Activated CD8-positive, alpha-beta T cell treated with anti-CD3 and anti-CD28 coated beads, Interleukin-2, amount 10 ng/mL, durations not matched to agents 7 days and 5 days (primary cell): ENCODE results near the gene MYH2. TPM values are rescaled to one million over a fixed set of nuclear protein-coding genes. Genes with fewer than 3 reads are reported as not detected.
"Not testable (repeated sequence)": the region's sequence is repeated elsewhere in the genome, so short reads cannot be mapped to it uniquely, and the experiment has no call there.

Experiments
- ATAC-seq: fragments of 150-1000 bp; cut with Tn5 transposase; one replicate; pipeline ENCODE4 v1.10.0; 2021; ENCODE audit warnings: moderate library complexity
- CTCF ChIA-PET: fragments of 350-600 bp; sonication (Branson Sonifier 250); formaldehyde crosslinking; loops from one replicate; lab custom pipeline; 2021; ENCODE audit warnings: antibody characterized with exemption; lab: Charles Lee
- POLR2A ChIA-PET: fragments of 350-600 bp; sonication (Branson Sonifier 250); formaldehyde crosslinking; loops from one replicate; lab custom pipeline; 2021; ENCODE audit warnings: antibody characterized with exemption; lab: Charles Lee
- DNase-seq: peaks from one replicate; pipeline ENCODE4 v3.0.0-alpha.2; 2020
- H3K27ac Mint-ChIP-seq: one replicate; pipeline ENCODE4 v1.8.0; 2021; ENCODE audit warnings: mild to moderate bottlenecking, mixed read lengths
- H3K27me3 Mint-ChIP-seq: one replicate; pipeline ENCODE4 v1.8.0; 2021; ENCODE audit warnings: low read depth, mixed read lengths
- H3K36me3 Mint-ChIP-seq: one replicate; pipeline ENCODE4 v1.8.0; 2021; ENCODE audit warnings: low read depth, mixed read lengths
- H3K4me1 Mint-ChIP-seq: one replicate; pipeline ENCODE4 v1.8.0; 2021; ENCODE audit warnings: low read depth, mixed read lengths
- H3K4me3 Mint-ChIP-seq: one replicate; pipeline ENCODE4 v1.8.0; 2021; ENCODE audit warnings: mild to moderate bottlenecking, mixed read lengths
- H3K9me3 Mint-ChIP-seq: one replicate; pipeline ENCODE4 v1.8.0; 2022; ENCODE audit warnings: mixed read lengths; ENCODE audit not compliant: insufficient read depth
- total RNA-seq, 2 experiments: library from RNA; stranded (reverse); gene quantifications; one replicate each; pipeline ENCODE4 v1.2.3, GENCODE V29; 2021

The MYH2 gene
- total RNA-seq, 2 experiments from 2014 or later, result not detected

DNA sequence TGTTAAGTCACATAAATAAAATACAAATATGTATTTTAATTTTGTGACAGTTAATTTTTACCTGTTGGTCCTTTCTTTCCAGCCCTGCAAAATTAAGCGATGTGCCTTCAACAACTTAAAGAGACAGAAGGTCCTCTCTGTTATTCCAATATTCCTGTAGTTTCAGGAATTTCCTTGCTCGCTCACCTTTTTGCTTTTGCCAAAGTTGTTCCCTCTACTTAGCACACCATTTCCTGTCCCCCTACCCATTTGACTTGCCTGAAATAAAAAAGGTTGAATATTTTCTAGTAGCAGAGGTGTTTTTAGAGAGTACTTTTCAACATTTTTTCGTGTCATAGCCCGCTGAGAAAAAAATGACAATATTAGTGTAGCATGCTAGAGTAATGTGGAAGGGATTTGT, 556 bp upstream of the MYH2 start:
- ATAC-seq (no peak), DNase-seq (no peak)
- no peak overlapping the region for H3K4me3 Mint-ChIP-seq
- CTCF ChIA-PET, result no interaction called here
- peaks cover 3% of the 10 kb centered on the region for H3K27me3 Mint-ChIP-seq
- POLR2A ChIA-PET, result no interaction called here
- H3K4me1 Mint-ChIP-seq, result no peaks in the 10 kb centered on the region
- no peak overlapping the region for H3K27ac Mint-ChIP-seq
- no peaks in the 10 kb centered on the region for H3K36me3 Mint-ChIP-seq
- H3K9me3 Mint-ChIP-seq, result no peaks in the 10 kb centered on the region

DNA sequence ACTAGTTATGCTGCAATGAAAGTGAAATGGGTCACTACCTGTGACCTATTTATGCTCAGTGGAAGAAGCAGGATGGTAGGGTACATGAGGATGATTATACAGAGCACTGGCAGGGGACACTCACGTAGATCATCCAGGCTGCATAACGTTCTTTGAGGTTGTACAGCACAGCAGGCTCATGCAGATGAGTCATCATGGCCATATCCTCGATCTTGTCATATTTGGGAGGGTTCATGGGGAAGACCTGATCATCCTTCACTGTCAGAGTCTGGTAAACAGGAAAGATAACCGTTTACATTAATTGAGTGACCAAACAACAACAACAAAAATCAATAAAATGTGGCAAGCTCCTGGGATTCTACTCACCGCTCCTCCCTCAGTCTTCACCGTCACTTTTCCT, 2.1 kb downstream of the MYH2 start:
- no peak overlapping the region for H3K27ac Mint-ChIP-seq
- ChIA-PET POLR2A (no interaction called here), CTCF (no interaction called here)
- H3K4me1 Mint-ChIP-seq, result no peaks in the 10 kb centered on the region
- H3K36me3 Mint-ChIP-seq, result no peaks in the 10 kb centered on the region
- H3K4me3 Mint-ChIP-seq, result no peak overlapping the region
- no peak for ATAC-seq
- peaks cover 3% of the 10 kb centered on the region for H3K27me3 Mint-ChIP-seq
- H3K9me3 Mint-ChIP-seq, result no peaks in the 10 kb centered on the region
- no peak for DNase-seq

DNA sequence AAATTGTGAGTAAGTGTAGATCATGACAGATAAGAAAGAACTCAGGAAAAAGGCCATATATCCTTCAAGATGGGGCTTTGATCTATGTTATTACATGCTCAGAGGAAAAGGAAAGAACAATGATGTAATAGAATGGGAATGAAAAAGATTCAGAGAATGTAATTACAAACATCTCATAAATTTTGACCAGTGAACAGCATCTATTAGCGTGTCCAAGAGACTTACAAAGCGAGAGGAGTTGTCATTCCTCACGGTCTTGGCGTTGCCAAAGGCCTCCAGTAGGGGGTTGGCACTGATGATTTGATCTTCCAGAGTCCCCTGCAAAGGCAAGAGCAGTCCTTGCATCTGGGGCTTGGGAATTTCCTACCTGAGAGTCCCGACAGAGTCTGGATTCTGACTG, 6.0 kb downstream of the MYH2 start:
- H3K9me3 Mint-ChIP-seq, POLR2A ChIA-PET, CTCF ChIA-PET, H3K27ac Mint-ChIP-seq, H3K36me3 Mint-ChIP-seq, H3K27me3 Mint-ChIP-seq, H3K4me1 Mint-ChIP-seq, H3K4me3 Mint-ChIP-seq, DNase-seq, ATAC-seq: not testable (repeated sequence)

DNA sequence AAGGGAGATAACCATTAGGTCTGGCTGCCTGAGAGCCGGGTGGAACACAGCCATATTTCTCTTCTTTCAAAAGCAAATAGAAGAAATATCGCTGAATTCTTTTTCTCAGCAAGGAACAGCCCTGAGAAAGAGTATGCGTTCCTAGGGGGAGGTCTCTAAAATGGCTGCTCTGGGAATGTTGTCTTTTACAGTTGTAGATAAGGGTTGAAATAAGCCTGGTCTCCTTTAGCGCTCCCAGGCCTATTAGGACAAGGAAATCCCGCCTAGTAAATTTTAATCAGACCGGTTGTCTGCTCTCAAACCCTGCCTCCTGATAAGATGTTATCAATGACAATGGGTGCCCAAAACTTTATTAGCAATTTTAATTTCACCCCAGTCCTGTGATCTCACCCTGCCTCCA, 8.3 kb downstream of the MYH2 start:
- not testable (repeated sequence) for H3K36me3 Mint-ChIP-seq

DNA sequence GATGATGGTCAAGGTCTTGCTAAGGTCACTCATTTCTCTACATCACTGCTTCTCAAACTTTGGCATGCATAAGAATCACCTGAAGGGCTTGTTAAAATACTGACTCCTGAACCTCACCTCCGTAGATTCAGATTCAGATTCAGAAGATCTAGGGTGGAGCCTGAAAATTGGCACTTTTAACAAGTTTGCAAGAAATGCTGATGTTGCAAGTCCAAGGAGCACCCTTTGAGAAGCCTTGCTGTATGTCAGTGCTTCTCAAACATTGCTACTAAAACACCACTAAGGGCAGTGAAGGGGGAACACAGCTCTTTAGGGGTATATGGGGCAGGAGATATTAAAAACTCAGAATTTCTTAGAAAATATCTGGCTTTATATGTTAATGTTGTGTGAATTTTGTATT, 17.4 kb downstream of the MYH2 start:
- ChIA-PET POLR2A (no interaction called here), CTCF (no interaction called here)
- Mint-ChIP-seq H3K27me3 (peaks cover 2% of the 10 kb centered on the region), H3K4me1 (no peaks in the 10 kb centered on the region), H3K36me3 (no peaks in the 10 kb centered on the region), H3K4me3 (no peak overlapping the region), H3K27ac (no peak overlapping the region), H3K9me3 (no peaks in the 10 kb centered on the region)
- ATAC-seq (no peak), DNase-seq (no peak)

More for the DNA sequence above, 8.3 kb downstream of the MYH2 start:
- H3K4me3 Mint-ChIP-seq, CTCF ChIA-PET, H3K27ac Mint-ChIP-seq, DNase-seq, ATAC-seq, H3K9me3 Mint-ChIP-seq, POLR2A ChIA-PET, H3K27me3 Mint-ChIP-seq, H3K4me1 Mint-ChIP-seq: not testable (repeated sequence)

DNA sequence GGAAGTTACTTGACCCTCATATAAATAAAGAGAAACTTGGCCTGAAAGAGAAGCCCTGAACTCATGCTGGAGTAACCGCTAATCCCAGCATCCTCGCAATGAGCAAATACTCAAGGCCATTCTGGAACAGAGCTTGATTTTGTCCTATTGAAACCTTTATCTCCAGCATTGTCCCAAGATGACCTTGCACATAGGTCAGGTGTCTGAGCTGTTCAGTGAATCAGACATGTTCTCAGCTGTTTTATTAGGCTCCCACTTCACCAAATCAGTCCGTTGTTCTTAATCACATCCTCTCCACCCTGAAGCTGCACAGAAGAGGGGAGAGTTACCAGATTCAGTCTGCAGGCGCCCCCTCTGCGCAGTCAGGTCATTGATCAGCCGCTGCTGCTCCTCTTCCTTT, 22.0 kb downstream of the MYH2 start:
- no peak for DNase-seq
- no peak overlapping the region for H3K27ac Mint-ChIP-seq
- no peaks in the 10 kb centered on the region for H3K4me1 Mint-ChIP-seq
- H3K9me3 Mint-ChIP-seq, result no peaks in the 10 kb centered on the region
- H3K27me3 Mint-ChIP-seq, result peaks cover 3% of the 10 kb centered on the region
- POLR2A ChIA-PET, result no interaction called here
- no peaks in the 10 kb centered on the region for H3K36me3 Mint-ChIP-seq
- H3K4me3 Mint-ChIP-seq, result no peak overlapping the region
- no peak for ATAC-seq
- CTCF ChIA-PET, result no interaction called here

DNA sequence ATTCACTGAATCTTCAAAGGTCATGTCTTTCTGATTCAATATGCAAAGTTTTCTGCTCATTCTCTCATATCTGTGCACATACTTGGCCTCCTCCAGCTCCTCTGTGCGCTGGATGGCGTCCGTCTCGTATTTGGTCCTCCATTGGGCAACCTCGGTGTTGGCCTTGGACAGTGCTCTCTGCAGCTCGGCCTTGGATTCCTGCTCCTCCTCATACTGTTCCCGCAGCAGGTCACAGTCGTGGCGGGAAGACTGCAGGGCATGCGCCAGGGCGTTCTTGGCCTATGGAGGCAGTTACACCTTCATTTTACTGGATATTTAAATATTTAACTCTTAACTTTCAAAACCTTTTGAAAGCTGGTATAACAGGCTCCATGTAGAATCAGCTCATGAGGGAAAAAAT, 22.9 kb downstream of the MYH2 start:
- Mint-ChIP-seq H3K27ac (no peak overlapping the region), H3K4me3 (no peak overlapping the region), H3K9me3 (no peaks in the 10 kb centered on the region), H3K27me3 (peaks cover 5% of the 10 kb centered on the region), H3K4me1 (no peaks in the 10 kb centered on the region), H3K36me3 (no peaks in the 10 kb centered on the region)
- DNase-seq (no peak), ATAC-seq (no peak)
- ChIA-PET CTCF (no interaction called here), POLR2A (no interaction called here)

DNA sequence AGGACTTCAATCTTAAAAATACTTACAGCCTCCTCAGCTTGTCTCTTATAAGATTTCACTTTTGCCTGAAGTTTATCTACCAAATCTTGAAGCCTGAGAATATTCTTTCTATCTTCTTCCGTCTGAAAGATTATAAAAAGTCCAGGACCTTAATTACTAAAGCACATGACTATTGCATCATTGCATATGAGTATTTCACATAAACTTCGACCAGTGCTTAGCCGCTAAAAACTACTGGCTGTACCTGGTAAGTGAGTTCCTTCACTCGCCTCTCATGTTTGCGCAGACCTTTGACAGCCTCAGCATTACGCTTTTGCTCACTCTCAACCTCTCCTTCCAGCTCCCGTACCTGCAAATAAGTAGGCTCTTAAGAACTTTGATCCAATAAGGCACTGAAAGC, 26.4 kb downstream of the MYH2 start:
- H3K27ac Mint-ChIP-seq, result no peak overlapping the region
- H3K4me1 Mint-ChIP-seq, result no peaks in the 10 kb centered on the region
- CTCF ChIA-PET, result no interaction called here

DNA sequence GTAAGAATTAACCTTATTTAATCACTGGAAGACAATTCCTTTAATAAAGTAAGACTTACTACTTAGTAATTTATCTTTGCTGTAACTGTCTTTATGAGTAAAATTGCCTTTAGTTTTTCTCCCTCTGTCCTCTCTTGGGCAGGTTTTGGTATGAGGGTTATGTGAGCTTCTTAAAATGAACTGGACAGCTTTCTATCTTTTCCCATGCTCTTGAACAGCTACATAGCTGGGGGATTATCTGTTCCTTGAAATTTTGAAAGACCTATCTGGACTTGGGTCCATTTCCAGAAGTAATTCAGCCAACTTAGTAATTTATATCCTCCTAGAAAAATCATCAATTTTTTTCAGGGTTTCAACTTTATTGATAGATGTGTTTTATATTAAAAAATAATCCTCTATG, 27.5 kb downstream of the MYH2 start:
- ChIA-PET CTCF (no interaction called here), POLR2A (no interaction called here)
- Mint-ChIP-seq H3K27me3 (peaks cover 3% of the 10 kb centered on the region), H3K9me3 (no peaks in the 10 kb centered on the region), H3K27ac (no peak overlapping the region), H3K4me1 (no peaks in the 10 kb centered on the region), H3K36me3 (no peaks in the 10 kb centered on the region), H3K4me3 (no peak overlapping the region)
- no peak for ATAC-seq
- no peak for DNase-seq

More for the DNA sequence above, 26.4 kb downstream of the MYH2 start:
- POLR2A ChIA-PET, result no interaction called here
- H3K27me3 Mint-ChIP-seq, result peaks cover 3% of the 10 kb centered on the region
- DNase-seq (no peak), ATAC-seq (no peak)
- no peaks in the 10 kb centered on the region for H3K9me3 Mint-ChIP-seq
- no peaks in the 10 kb centered on the region for H3K36me3 Mint-ChIP-seq
- H3K4me3 Mint-ChIP-seq, result no peak overlapping the region

DNA sequence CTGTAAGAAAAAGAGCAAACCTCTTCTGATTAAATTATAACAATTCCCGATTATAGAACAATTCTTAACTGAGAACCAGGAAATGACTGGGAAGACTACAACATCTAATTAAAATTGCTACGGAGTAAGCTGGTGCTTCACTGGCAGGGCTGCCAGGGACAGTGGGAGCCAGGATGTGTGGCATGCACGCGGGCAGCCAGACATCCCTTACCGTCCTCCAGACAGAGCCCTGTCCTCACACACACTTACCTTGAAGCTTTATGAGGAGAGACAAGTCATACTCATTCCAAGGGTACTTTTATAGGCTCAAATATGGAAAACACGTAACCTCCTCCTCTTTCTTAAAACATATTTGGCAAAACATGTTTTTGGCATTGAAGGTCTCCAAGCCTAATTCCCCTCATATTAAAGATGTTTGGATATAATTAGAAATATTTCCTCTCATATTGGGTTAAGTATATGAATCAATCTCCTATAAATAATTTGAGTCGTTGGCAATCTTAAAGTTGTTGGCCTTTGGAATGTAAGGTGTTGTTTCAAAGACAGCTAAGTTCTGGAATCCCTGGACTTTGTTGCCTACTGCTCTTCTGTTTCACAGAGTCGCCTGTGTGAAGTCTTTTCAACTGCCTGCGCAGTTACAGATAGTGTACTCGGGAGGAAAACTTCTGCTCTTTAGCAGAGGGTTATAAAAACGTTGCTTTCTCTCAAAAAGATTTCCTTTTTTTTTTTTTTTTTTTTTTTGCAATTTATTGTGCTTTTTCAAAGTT, 31.0 kb downstream of the MYH2 start, which contains the start of gene MYH1:
Gene MYH1 (minus strand): TSS at position 272 of the 767 bp plus-strand sequence. CDS start 1,900 bp downstream, outside the sequence.
- no peak for ATAC-seq
- ChIA-PET CTCF (no interaction called here), POLR2A (no interaction called here)
- Mint-ChIP-seq H3K27me3 (peaks cover 6% of the 10 kb centered on the region), H3K27ac (no peak within 1 kb of the TSS), H3K4me1 (no peaks in the 10 kb centered on the region), H3K36me3 (no peaks in the 10 kb centered on the region), H3K9me3 (no peaks in the 10 kb centered on the region), H3K4me3 (no peak within 1 kb of the TSS)
- DNase-seq, result no peak

DNA sequence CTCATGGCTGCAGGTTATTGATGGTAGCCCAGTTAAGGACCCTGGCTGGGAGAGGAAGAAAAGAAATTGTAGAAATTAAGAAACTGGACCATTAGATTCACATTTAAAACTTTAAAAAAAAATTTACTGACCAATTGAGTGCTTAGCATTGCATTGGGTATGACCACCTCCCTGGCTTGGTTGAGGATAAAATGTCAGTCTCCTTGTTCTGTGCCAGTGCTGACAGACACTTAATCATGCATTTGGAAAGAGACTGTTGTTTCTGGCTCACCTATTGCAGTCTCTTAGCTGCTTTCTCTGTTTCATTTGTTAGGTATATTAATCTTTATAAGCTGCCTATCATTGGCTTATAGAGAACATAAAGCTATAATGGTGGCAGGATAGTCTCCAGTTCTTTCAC, 32.8 kb downstream of the MYH2 start:
- ATAC-seq, result no peak

DNA sequence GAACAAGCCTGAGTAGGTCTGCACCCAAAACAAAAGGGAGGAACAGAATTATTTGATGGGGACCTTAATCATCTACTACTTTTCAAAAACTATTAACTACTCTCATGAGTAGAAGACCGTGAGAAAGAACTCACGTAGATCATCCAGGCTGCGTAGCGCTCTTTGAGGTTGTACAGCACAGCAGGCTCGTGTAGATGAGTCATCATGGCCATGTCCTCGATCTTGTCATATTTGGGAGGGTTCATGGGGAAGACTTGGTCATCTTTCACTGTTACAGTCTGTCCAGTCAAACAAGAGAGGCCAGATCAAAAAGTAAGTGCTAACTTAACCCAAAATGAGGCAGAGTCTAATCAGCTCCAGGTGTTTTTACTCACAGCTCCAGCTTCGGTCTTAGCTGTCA, 33.4 kb downstream of the MYH2 start:
- Mint-ChIP-seq H3K4me3 (no peak overlapping the region), H3K36me3 (no peaks in the 10 kb centered on the region), H3K4me1 (no peaks in the 10 kb centered on the region), H3K27me3 (peaks cover 4% of the 10 kb centered on the region), H3K27ac (no peak overlapping the region), H3K9me3 (no peaks in the 10 kb centered on the region)
- POLR2A ChIA-PET, result no interaction called here
- CTCF ChIA-PET, result no interaction called here
- DNase-seq, result no peak
- no peak for ATAC-seq

More for the DNA sequence above, 32.8 kb downstream of the MYH2 start:
- Mint-ChIP-seq H3K9me3 (no peaks in the 10 kb centered on the region), H3K27ac (no peak overlapping the region), H3K36me3 (no peaks in the 10 kb centered on the region), H3K27me3 (peaks cover 4% of the 10 kb centered on the region), H3K4me1 (no peaks in the 10 kb centered on the region), H3K4me3 (no peak overlapping the region)
- ChIA-PET CTCF (no interaction called here), POLR2A (no interaction called here)
- no peak for DNase-seq
